Lower lobe of right lung (tissue), 2 donors: ENCODE measurements around the gene AKAP6. TPM values are rescaled to one million over a fixed set of nuclear protein-coding genes. Genes with fewer than 3 reads are reported as not detected.

Experiments used
- ATAC-seq, 2 donors: fragments of 200-7000 bp; cut with Tn5 transposase; one replicate each; pipeline ENCODE4 v1.9.1; 2020 to 2022; ENCODE audit warnings: mild to moderate bottlenecking in 2 of 2, moderate library complexity in 2 of 2
- DNase-seq: peaks from one replicate; pipeline ENCODE4 v3.0.0-alpha.2; 2020
- H3K27ac ChIP-seq: fragments of 200-600 bp; one replicate; pipeline ENCODE4 v1.8.0; 2022
- H3K27me3 ChIP-seq: fragments of 200-600 bp; one replicate; pipeline ENCODE4 v1.8.0; 2022; ENCODE audit warnings: low read depth
- H3K36me3 ChIP-seq: fragments of 200-600 bp; one replicate; pipeline ENCODE4 v1.8.0; 2022; ENCODE audit warnings: mild to moderate bottlenecking
- H3K4me1 ChIP-seq: fragments of 200-600 bp; one replicate; pipeline ENCODE4 v1.8.0; 2022
- H3K4me3 ChIP-seq: fragments of 200-600 bp; one replicate; pipeline ENCODE4 v1.8.0; 2022; ENCODE audit warnings: mild to moderate bottlenecking
- H3K9me3 ChIP-seq: fragments of 200-600 bp; one replicate; pipeline ENCODE4 v1.8.0; 2022
- intact Hi-C: fragments of 100-400 bp; cut with DNase I; formaldehyde crosslinking; loops from one replicate; pipeline ENCODE4 v1.11.0; 2022
- total RNA-seq: library from RNA; stranded (reverse); fragmentation: NEBNext Ultra II Directional; extraction: Animal tissue kit (Norgen Biotek cat#: 25700); gene quantifications from one replicate; pipeline ENCODE4 v1.2.1, GENCODE V29; 2021
- TF ChIP-seq, protein P1 (sequence below): fragments of 200-600 bp; IDR thresholded peaks from one replicate; pipeline ENCODE4 v1.8.0; 2022; ENCODE audit warnings: antibody characterized with exemption, mild to moderate bottlenecking
- donor health status: DM: no; HTN: yes; CAD: no; lungs with severe emphysema.

The AKAP6 gene
- total RNA-seq, 1 donor from 2014 or later: 8.6 TPM

DNA sequence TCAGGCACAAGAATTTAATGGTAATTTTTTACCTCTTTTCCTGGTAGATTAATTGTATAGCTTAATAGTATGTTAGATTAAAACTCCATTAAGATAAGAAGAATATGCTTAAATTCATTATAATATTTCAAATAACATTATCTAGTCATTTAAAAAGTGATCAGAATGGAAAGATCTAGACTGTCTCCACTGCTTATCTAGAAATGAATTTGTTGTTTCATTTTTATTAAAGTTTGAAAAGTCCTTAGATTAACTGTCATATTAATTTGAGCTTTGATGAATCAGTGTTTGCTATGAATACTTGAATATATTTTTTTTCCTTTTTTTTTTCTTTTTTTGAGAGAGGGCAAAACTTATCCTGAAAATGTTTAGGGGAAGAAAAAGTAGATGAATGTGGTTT, 373.0 kb downstream of the AKAP6 start:
- Histone ChIP-seq H3K9me3 (no peaks in the 10 kb centered on the region), H3K27ac (peak overlapping the region; percentile 61)
- intact Hi-C loops: no loop called here

GRCh38 chr14:32702562-32702961, 373.5 kb downstream of the AKAP6 start:
- no peaks in the 10 kb centered on the region for H3K27me3 ChIP-seq
- peak; percentile 34 for DNase-seq
- intact Hi-C loops: no loop called here

More for the DNA sequence above, 373.0 kb downstream of the AKAP6 start:
- H3K4me3 ChIP-seq: no peak overlapping the region
- no peaks in the 10 kb centered on the region for H3K36me3 ChIP-seq
- ATAC-seq (no peak), DNase-seq (no peak)
- TF ChIP-seq, protein P1, sequence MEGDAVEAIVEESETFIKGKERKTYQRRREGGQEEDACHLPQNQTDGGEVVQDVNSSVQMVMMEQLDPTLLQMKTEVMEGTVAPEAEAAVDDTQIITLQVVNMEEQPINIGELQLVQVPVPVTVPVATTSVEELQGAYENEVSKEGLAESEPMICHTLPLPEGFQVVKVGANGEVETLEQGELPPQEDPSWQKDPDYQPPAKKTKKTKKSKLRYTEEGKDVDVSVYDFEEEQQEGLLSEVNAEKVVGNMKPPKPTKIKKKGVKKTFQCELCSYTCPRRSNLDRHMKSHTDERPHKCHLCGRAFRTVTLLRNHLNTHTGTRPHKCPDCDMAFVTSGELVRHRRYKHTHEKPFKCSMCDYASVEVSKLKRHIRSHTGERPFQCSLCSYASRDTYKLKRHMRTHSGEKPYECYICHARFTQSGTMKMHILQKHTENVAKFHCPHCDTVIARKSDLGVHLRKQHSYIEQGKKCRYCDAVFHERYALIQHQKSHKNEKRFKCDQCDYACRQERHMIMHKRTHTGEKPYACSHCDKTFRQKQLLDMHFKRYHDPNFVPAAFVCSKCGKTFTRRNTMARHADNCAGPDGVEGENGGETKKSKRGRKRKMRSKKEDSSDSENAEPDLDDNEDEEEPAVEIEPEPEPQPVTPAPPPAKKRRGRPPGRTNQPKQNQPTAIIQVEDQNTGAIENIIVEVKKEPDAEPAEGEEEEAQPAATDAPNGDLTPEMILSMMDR: no peak
- H3K27me3 ChIP-seq: no peaks in the 10 kb centered on the region
- no peaks in the 10 kb centered on the region for H3K4me1 ChIP-seq

GRCh38 chr14:32703183-32703621, 374.1 kb downstream of the AKAP6 start:
- H3K27ac ChIP-seq: peak overlapping the region; percentile 61
- intact Hi-C loops: no loop called here
- no peaks in the 10 kb centered on the region for H3K27me3 ChIP-seq
- H3K9me3 ChIP-seq: no peaks in the 10 kb centered on the region
- DNase-seq (no peak), ATAC-seq (peak in 1 of 2 donors; percentile 47)
- H3K36me3 ChIP-seq: no peaks in the 10 kb centered on the region
- no peak overlapping the region for H3K4me3 ChIP-seq
- H3K4me1 ChIP-seq: no peaks in the 10 kb centered on the region
- TF ChIP-seq, protein P1: no peak

More at GRCh38 chr14:32702562-32702961, 373.5 kb downstream of the AKAP6 start:
- H3K4me3 ChIP-seq: no peak overlapping the region
- H3K4me1 ChIP-seq: no peaks in the 10 kb centered on the region
- peak; percentile 55 to 71 for ATAC-seq
- no peaks in the 10 kb centered on the region for H3K9me3 ChIP-seq
- TF ChIP-seq, protein P1: no peak
- peak overlapping the region; percentile 61 for H3K27ac ChIP-seq
- H3K36me3 ChIP-seq: no peaks in the 10 kb centered on the region

DNA sequence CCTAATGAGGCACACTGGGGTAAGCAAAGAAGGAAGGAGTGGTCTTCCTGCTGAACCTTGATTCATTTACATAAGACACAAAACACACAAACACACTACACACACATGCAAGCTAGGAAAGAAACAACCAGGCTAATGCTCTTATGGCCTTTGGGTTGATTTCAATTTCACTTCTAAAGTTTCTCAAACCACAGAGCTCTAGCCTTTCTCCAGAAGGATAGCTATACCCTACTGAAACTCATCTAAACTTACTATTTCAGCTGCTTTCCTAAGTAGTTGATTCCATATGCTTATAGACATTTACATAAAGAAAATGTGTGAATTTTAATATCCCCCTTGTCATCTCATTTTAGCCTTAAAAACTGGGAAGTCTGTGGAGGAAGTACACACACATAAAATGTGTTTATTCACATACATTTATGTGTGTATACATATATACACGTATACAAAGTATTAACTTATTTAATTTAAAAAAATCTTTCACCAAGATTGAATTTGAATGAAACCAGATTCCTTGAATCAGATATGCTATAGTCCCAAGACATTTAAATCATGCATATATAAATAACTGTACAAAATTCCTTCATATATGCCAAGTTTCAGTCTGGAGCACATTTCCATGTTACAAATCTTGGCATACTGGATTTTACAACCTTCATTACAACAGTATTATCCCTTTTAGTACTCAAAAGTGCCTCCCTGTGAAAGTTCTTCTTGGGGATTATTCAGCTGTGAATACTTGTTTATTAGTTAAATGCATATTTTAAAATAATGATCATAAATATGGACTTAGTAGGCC, 377.8 kb downstream of the AKAP6 start:
- DNase-seq (no peak), ATAC-seq (no peak)
- H3K36me3 ChIP-seq: no peaks in the 10 kb centered on the region
- TF ChIP-seq, protein P1: no peak
- H3K9me3 ChIP-seq: no peaks in the 10 kb centered on the region
- peaks cover 17% of the 10 kb centered on the region for H3K4me1 ChIP-seq
- intact Hi-C loops: no loop called here
- no peak overlapping the region for H3K27ac ChIP-seq
- H3K4me3 ChIP-seq: no peak overlapping the region
- H3K27me3 ChIP-seq: no peaks in the 10 kb centered on the region

DNA sequence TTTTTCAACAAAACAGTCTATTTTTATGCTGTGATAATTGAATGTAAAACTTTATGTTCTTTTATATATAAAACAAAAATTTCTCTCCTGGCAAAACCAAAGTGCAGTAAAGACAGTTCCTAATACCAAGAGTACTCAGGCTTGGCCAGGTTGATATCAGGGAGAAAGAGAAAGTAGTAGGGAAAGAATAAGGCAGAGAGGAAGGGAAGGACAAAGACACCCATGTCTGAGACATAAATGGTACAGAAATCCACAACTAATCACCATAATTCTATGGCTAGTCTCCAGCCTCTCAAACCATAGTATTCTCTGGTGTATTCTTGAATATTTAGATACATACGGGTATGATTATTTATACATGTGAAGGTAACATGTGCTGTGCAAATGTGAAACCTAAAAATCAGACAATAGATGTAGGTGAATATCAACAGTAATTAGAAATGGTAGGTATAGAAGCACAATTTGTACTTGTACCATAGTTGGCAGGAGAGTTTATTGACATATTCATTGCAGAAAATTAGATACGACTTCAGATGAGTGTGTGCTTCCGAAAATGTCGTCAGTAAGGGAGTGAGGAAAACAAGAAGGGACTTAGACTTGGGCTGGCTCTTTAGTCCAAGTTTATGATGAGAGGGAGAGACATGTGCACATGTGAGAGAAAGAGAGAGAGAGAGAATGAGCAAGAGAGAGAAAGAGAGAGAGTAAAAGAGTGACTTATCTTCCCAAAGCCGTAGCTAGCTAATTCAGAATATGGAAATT, 378.8 kb downstream of the AKAP6 start:
- DNase-seq (no peak), ATAC-seq (no peak)
- Histone ChIP-seq H3K27me3 (no peaks in the 10 kb centered on the region), H3K4me3 (no peak overlapping the region), H3K4me1 (peaks cover 17% of the 10 kb centered on the region), H3K36me3 (no peaks in the 10 kb centered on the region), H3K27ac (no peak overlapping the region), H3K9me3 (no peaks in the 10 kb centered on the region)
- TF ChIP-seq, protein P1: no peak
- intact Hi-C loops: no loop called here
